Adrenal gland (tissue), 5 donors: ENCODE results near the gene SPEF1.

Experiments
- CTCF ChIP-seq, 6 experiments: fragments of 450-650 bp in 4 of 6; fragments of 200-600 bp in 2 of 6; sonication (generic) in 1 of 6; IDR thresholded peaks; 1 replicate in 5 of 6; 2 replicates in 1 of 6; pipeline versions ENCODE4 v1.5.1 to v1.8.0; 2016 to 2021; ENCODE audit warnings: antibody characterized with exemption in 6 of 6, mild to moderate bottlenecking in 2 of 6, moderate library complexity in 1 of 6
- POLR2A ChIP-seq, 2 donors: fragments of 450-650 bp; IDR thresholded peaks; one replicate each; pipeline ENCODE4 v1.6.1; 2017; ENCODE audit warnings: antibody characterized with exemption in 2 of 2, mild to moderate bottlenecking in 2 of 2, moderate library complexity in 1 of 2
- donor health status: DM: no; HTN: no; CAD: no.

GRCh38 chr20:3735768-3736167, 45.5 kb downstream of the SPEF1 start:
- no peak for TF ChIP-seq CTCF (IDR thresholded peaks at IDR 0.05)
- TF ChIP-seq POLR2A (IDR thresholded peaks at IDR 0.05): no peak
